ENCODE data around the gene ADCY2. TPM values are rescaled to one million over a fixed set of nuclear protein-coding genes. Genes with fewer than 3 reads are reported as not detected.
A peak's percentile ranks its signal among the peaks of the same experiment; 100 is the strongest.

The ADCY2 gene
- total RNA-seq, 2 donors from 2014 or later = not detected

DNA sequence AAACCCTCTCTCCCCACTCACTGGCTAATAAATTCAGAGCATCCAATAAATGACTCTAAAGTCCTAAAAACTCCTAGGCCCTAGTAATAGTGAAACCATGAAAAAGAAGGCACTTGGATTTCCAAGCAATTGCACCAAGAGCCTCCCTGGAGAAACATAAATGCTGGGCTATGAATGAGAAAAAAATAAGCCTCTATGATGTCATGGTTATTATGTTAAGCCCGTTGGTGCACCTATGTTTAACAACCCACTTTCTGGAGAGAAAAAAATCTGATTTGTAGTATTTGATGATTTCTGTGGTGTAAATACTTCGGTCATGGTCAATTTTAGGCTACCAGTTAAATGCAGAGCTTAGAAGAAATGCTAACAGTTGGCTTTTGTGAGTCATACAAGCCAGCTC is 446.6 kb downstream of the ADCY2 start:
- Mint-ChIP-seq H3K27ac (no peak overlapping the region), H3K36me3 (peaks cover 5% of the 10 kb centered on the region), H3K9me3 (peaks cover 3% of the 10 kb centered on the region), H3K4me1 (ENCODE audit: low read depth in 2 of 2) (no peaks in the 10 kb centered on the region), H3K27me3 (peaks cover 39 to 54% of the 10 kb centered on the region in 2 donors), H3K4me3 (no peak overlapping the region)
- no peak for DNase-seq (ENCODE audit: low spot score)
- ATAC-seq = no peak

DNA sequence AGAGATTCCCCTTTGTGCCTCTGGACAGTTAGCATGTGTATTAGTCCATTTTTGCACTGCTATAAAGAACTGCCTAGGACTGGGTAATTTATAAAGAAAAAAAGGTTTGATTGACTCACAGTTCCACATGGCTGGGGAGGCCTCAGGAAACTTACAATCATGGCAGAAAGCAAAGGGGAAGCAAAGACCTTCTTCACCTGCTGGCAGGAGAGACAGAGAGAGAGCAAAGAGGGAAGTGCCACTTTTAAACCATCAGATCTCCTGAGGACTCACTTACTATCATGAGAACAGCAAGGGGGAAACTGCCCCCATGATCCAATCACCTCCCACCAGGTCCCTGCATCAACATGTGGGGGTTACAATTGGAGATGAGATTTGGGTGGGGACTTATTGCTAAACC is 449.0 kb downstream of the ADCY2 start:
- no peak for ATAC-seq
- Mint-ChIP-seq H3K4me3 (no peak overlapping the region), H3K27me3 (peaks cover 31 to 53% of the 10 kb centered on the region in 2 donors), H3K4me1 (ENCODE audit: low read depth in 2 of 2) (no peaks in the 10 kb centered on the region), H3K36me3 (peaks cover 5% of the 10 kb centered on the region), H3K27ac (no peak overlapping the region), H3K9me3 (peaks cover 3% of the 10 kb centered on the region)
- DNase-seq (ENCODE audit: low spot score) = no peak

- Mint-ChIP-seq H3K4me1 (ENCODE audit: low read depth in 2 of 2) (no peaks in the 10 kb centered on the region), H3K9me3 (peaks cover 3% of the 10 kb centered on the region), H3K27ac (no peak overlapping the region), H3K36me3 (peaks cover 4% of the 10 kb centered on the region), H3K27me3 (peaks cover 25 to 46% of the 10 kb centered on the region in 2 donors), H3K4me3 (no peak overlapping the region)
- DNase-seq (ENCODE audit: low spot score) (no peak), ATAC-seq (no peak)
Observed at GRCh38 chr5:7845557-7845956, 449.6 kb downstream of the ADCY2 start.

GRCh38 chr5:7846327-7846726 is 450.4 kb downstream of the ADCY2 start:
- peaks cover 20 to 39% of the 10 kb centered on the region in 2 donors for H3K27me3 Mint-ChIP-seq
- H3K4me3 Mint-ChIP-seq = no peak overlapping the region
- peaks cover 0 to 3% of the 10 kb centered on the region in 2 donors for H3K4me1 Mint-ChIP-seq (ENCODE audit: low read depth in 2 of 2)
- H3K27ac Mint-ChIP-seq = no peak overlapping the region
- H3K9me3 Mint-ChIP-seq = peaks cover 3% of the 10 kb centered on the region
- no peaks in the 10 kb centered on the region for H3K36me3 Mint-ChIP-seq
- DNase-seq (ENCODE audit: low spot score) = no peak
- ATAC-seq = no peak

DNA sequence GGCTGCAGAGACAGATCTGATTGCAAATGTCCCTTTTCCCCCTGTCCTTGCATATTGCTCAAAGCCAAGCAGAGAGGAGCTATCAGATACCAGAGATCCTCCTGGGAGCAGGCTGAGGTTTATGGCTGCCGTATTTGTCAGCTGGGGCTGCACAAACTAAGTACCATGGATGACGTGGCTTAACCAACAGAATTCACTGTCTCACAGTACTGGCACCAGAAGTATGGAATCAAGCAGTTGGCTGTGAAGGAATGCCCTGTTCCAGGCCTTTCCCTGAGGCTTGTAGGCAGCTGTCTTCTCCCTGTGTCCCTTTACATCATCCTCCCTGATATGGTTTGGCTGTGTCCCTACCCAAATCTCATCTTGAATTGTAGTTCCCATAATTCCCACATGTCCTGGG is 452.4 kb downstream of the ADCY2 start:
- no peak overlapping the region for H3K4me3 Mint-ChIP-seq
- H3K27me3 Mint-ChIP-seq = peaks cover 18 to 31% of the 10 kb centered on the region in 2 donors

DNA sequence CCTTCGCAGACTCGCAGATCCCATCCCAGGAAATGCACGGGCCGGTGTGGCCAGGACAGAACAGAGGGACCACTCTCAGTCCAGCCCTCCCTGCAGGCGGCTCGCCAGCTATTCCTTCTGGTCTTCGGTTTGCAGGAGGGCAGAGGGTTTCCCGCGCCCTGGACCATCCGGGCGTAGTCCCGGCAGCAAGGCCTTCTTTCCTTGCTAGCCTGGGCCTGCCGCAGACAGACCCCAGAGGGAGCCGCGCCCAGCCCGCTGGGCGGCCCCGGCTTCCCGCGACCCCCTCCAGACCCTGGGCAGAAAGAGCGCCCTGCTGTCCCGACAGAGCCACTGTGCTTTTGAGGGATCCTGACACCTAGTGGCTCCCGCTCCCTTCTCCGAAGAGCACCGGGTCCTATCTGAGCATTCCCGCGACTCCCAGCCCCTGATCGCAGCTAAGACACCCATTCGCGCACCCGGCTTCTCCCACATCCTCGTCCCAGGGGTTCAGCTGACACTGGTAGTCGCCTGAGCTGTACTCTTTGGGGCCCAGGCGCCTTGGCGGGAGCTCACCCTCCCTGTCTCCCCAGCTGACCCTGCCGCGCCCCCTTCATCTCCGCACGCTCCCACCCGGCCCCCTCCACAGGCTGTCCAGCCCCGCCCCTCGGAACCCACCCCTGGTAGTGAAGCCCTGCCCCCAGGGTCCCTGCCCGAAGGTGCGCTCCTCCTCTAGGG is 453.9 kb downstream of the ADCY2 start:
- Mint-ChIP-seq H3K27me3 (peaks cover 8 to 17% of the 10 kb centered on the region in 2 donors), H3K27ac (no peak overlapping the region), H3K4me1 (ENCODE audit: low read depth in 2 of 2) (peaks cover 6 to 13% of the 10 kb centered on the region in 2 donors), H3K4me3 (peak overlapping the region; percentile 38), H3K36me3 (no peaks in the 10 kb centered on the region), H3K9me3 (no peaks in the 10 kb centered on the region)
- DNase-seq (ENCODE audit: low spot score) (no peak), ATAC-seq (peak in 1 of 2 donors; percentile 54)

More for the DNA sequence above, 452.4 kb downstream of the ADCY2 start:
- DNase-seq (ENCODE audit: low spot score) (no peak), ATAC-seq (no peak)
- Mint-ChIP-seq H3K4me1 (ENCODE audit: low read depth in 2 of 2) (peaks cover 6 to 13% of the 10 kb centered on the region in 2 donors), H3K9me3 (no peaks in the 10 kb centered on the region), H3K27ac (no peak overlapping the region), H3K36me3 (no peaks in the 10 kb centered on the region)

- peak within 1 kb of the TSS; percentile 78 for H3K4me3 Mint-ChIP-seq
- peak; percentile 57 to 79 for ATAC-seq
- no peak within 1 kb of the TSS for H3K27ac Mint-ChIP-seq
- DNase-seq (ENCODE audit: low spot score) = no peak
- peaks cover 6 to 13% of the 10 kb centered on the region in 2 donors for H3K4me1 Mint-ChIP-seq (ENCODE audit: low read depth in 2 of 2)
- peaks cover 5 to 17% of the 10 kb centered on the region in 2 donors for H3K27me3 Mint-ChIP-seq
- no peaks in the 10 kb centered on the region for H3K36me3 Mint-ChIP-seq
- H3K9me3 Mint-ChIP-seq = no peaks in the 10 kb centered on the region
Observed at GRCh38 chr5:7850395-7851239, 454.7 kb downstream of the ADCY2 start, which contains the start of gene CFAP90. Gene CFAP90 (minus strand): TSS chr5:7851133. CDS start chr5:7851021, 112 bp downstream.

DNA sequence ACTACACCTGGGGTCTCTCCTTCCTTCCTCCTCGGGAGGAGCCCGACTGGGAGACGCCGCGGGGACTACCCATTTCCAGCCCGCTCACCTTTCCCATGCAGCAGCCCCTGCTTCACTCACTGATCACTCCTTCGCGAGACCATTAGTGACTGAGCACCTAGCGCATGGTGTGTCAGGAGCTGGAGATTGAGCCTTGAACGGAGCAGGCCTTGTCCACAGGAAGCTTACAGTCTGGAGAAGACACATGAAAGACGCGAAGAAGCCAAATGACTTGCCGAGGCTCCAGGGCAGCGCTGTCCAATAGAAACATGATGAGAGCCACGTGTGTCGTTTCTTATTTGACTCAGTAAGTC is 455.3 kb downstream of the ADCY2 start:
- H3K4me3 Mint-ChIP-seq = peak overlapping the region; percentile 78
- peaks cover 6 to 13% of the 10 kb centered on the region in 2 donors for H3K4me1 Mint-ChIP-seq (ENCODE audit: low read depth in 2 of 2)
- DNase-seq (ENCODE audit: low spot score) (no peak), ATAC-seq (no peak)
- H3K9me3 Mint-ChIP-seq = no peaks in the 10 kb centered on the region
- peaks cover 5 to 17% of the 10 kb centered on the region in 2 donors for H3K27me3 Mint-ChIP-seq
- no peaks in the 10 kb centered on the region for H3K36me3 Mint-ChIP-seq
- no peak overlapping the region for H3K27ac Mint-ChIP-seq

DNA sequence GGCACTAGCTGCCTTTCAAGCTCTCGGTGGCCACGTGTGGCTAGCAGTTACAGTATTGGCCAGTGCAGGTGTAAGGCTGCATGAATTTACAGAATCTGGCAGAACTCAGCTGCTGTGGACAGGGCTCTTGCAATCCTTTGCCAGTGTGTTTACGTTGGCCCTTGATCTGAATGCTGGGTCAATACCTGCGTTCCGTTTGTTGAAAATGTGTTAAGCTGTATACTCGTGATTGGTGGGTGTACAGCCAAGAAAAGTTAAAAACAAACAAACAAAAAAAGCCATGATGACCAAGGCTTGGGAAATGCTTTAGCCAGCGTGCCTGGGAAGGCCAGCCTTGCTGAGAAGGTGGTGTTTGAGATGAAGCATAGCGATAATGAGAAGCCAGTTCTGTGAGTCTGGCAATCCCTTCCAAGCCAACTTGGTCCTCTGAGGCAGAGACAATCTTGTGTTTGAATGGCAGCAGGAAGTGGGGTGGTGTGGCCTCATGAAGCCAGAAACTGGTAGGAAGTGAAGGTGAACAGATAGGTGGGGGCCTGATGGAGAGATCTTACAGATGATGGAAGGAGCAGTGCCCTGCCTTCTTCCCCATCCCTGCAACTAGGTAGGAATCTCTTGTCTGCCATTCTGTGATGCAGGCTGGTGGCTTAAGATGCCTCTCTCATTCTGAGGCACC is 455.8 kb downstream of the ADCY2 start:
- no peak for ATAC-seq
- Mint-ChIP-seq H3K4me1 (ENCODE audit: low read depth in 2 of 2) (peaks cover 6 to 14% of the 10 kb centered on the region in 2 donors), H3K27ac (no peak overlapping the region), H3K27me3 (peaks cover 5 to 15% of the 10 kb centered on the region in 2 donors), H3K4me3 (peak overlapping the region; percentile 78), H3K36me3 (no peaks in the 10 kb centered on the region), H3K9me3 (no peaks in the 10 kb centered on the region)
- DNase-seq (ENCODE audit: low spot score) = no peak

GRCh38 chr5:7852542-7852941 is 456.6 kb downstream of the ADCY2 start:
- peaks cover 8 to 17% of the 10 kb centered on the region in 2 donors for H3K4me1 Mint-ChIP-seq (ENCODE audit: low read depth in 2 of 2)
- H3K9me3 Mint-ChIP-seq = no peaks in the 10 kb centered on the region
- no peak for ATAC-seq
- no peak for DNase-seq (ENCODE audit: low spot score)
- peak overlapping the region in 1 of 2 donors; percentile 78 for H3K27ac Mint-ChIP-seq
- H3K4me3 Mint-ChIP-seq = peak overlapping the region; percentile 45
- peaks cover 5 to 9% of the 10 kb centered on the region in 2 donors for H3K27me3 Mint-ChIP-seq
- H3K36me3 Mint-ChIP-seq = no peaks in the 10 kb centered on the region

DNA sequence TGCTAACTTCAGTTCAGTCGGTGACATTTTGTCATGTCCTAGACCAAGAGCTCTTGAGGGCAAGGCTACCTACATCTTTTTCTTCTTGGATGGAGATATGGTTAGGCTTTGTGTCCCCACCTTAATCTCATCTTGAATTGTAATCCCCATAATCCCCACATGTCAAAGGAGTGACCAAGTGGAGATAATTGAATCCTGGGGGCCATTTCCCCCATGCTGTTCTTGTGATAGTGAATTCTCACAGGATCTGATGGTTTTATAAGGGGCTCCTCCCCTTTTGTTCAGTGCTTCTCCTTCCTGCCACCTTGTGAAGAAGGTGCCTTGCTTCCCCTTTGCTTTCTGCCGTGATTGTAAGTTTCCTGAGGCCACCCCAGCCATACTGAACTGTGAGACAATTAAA is 457.1 kb downstream of the ADCY2 start:
- H3K4me1 Mint-ChIP-seq (ENCODE audit: low read depth in 2 of 2) = peaks cover 12 to 22% of the 10 kb centered on the region in 2 donors
- H3K9me3 Mint-ChIP-seq = no peaks in the 10 kb centered on the region
- H3K4me3 Mint-ChIP-seq = no peak overlapping the region
- H3K36me3 Mint-ChIP-seq = no peaks in the 10 kb centered on the region
- H3K27ac Mint-ChIP-seq = no peak overlapping the region
- DNase-seq (ENCODE audit: low spot score) (no peak), ATAC-seq (no peak)
- peaks cover 5 to 9% of the 10 kb centered on the region in 2 donors for H3K27me3 Mint-ChIP-seq

GRCh38 chr5:7855611-7856010 is 459.7 kb downstream of the ADCY2 start:
- no peak for ATAC-seq
- no peak overlapping the region for H3K27ac Mint-ChIP-seq
- peaks cover 8% of the 10 kb centered on the region for H3K36me3 Mint-ChIP-seq
- H3K9me3 Mint-ChIP-seq = no peaks in the 10 kb centered on the region
- peaks cover 19 to 23% of the 10 kb centered on the region in 2 donors for H3K4me1 Mint-ChIP-seq (ENCODE audit: low read depth in 2 of 2)
- no peak overlapping the region for H3K4me3 Mint-ChIP-seq
- DNase-seq (ENCODE audit: low spot score) = no peak
- H3K27me3 Mint-ChIP-seq = peaks cover 0 to 5% of the 10 kb centered on the region in 2 donors

GRCh38 chr5:7856855-7857254 is 460.9 kb downstream of the ADCY2 start:
- Mint-ChIP-seq H3K4me1 (ENCODE audit: low read depth in 2 of 2) (peaks cover 16 to 19% of the 10 kb centered on the region in 2 donors), H3K27me3 (peaks cover 0 to 3% of the 10 kb centered on the region in 2 donors)

More at GRCh38 chr5:7856855-7857254, 460.9 kb downstream of the ADCY2 start:
- H3K9me3 Mint-ChIP-seq = no peaks in the 10 kb centered on the region
- H3K27ac Mint-ChIP-seq = no peak overlapping the region
- peaks cover 12% of the 10 kb centered on the region for H3K36me3 Mint-ChIP-seq
- DNase-seq (ENCODE audit: low spot score) (no peak), ATAC-seq (no peak)
- H3K4me3 Mint-ChIP-seq = no peak overlapping the region

Data from natural killer cell treated with Interleukin-12 subunit alpha and Interleukin-12 subunit beta and Interleukin-15 and Interleukin-18, amount 100 ng/mL, for 72 hours (primary cell).